GM12878 (cell line): ENCODE data around the gene CCDC88A. TPM values are rescaled to one million over a fixed set of nuclear protein-coding genes. Genes with fewer than 3 reads are reported as not detected.

Experiments
- ATAC-seq: fragments of 200-7000 bp; cut with Tn5 transposase; 3 replicates; pipeline ENCODE4 v1.9.1; 2020; ENCODE audit warnings: mild to moderate bottlenecking, moderate library complexity
- BruUV-seq: library from RNA; stranded (reverse); fragments of 400-500 nt; replicated peaks from 2 replicates; lab custom pipeline; 2021; lab: Mats Ljungman, UMichigan
- CTCF ChIA-PET: fragments of 300-600 bp; sonication (Branson Sonifier 250); formaldehyde crosslinking; extraction: SDS; loops from one replicate; lab custom pipeline; 2021; ENCODE audit warnings: inconsistent platforms; lab: Yijun Ruan, JAX
- POLR2A ChIA-PET: fragments of 350-600 bp; formaldehyde crosslinking; extraction: SDS; loops from one replicate; lab custom pipeline; 2021; ENCODE audit warnings: inconsistent platforms; lab: Charles Lee
- RAD21 ChIA-PET: fragments of 300-600 bp; sonication (Branson Sonifier 250); formaldehyde crosslinking; loops from one replicate; lab custom pipeline; 2023; ENCODE audit warnings: antibody characterized with exemption; ENCODE audit not compliant: unreplicated experiment; lab: Charles Lee
- SMC1A ChIA-PET: fragments of 300-600 bp; sonication (Branson Sonifier 250); formaldehyde crosslinking; loops from one replicate; lab custom pipeline; 2023; ENCODE audit not compliant: unreplicated experiment, uncharacterized antibody; lab: Charles Lee
- DNase-seq: peaks from one replicate; pipeline ENCODE4 v3.0.0-alpha.2; 2011; ENCODE audit warnings: low read depth, low spot score
- FAIRE-seq: peaks from 3 replicates; lab custom pipeline; 2011; peaks lifted over from hg19 to GRCh38; lab: Jason Lieb, UNC
- H2AFZ ChIP-seq: 2 replicates; pipeline ENCODE4 v1.6.0; 2011; ENCODE audit warnings: low read depth, low read length, control low read depth; ENCODE audit not compliant: control insufficient read depth
- H3K27ac ChIP-seq: 2 replicates; pipeline ENCODE4 v1.5.1; 2011; ENCODE audit warnings: control low read depth; ENCODE audit not compliant: control insufficient read depth, insufficient read depth
- H3K27me3 ChIP-seq, 2 experiments: replicated peaks in 1 of 2; 2 replicates each; pipeline versions ENCODE4 v1.6.0 to v1.6.1; 2011; ENCODE audit warnings: low read length in 1 of 2; ENCODE audit not compliant: control insufficient read depth in 2 of 2, insufficient read depth in 2 of 2
- H3K36me3 ChIP-seq, 2 experiments: 2 replicates each; pipeline ENCODE4 v1.5.1; 2011; ENCODE audit warnings: low read length in 1 of 2; ENCODE audit not compliant: control insufficient read depth in 2 of 2, insufficient read depth in 2 of 2
- H3K4me1 ChIP-seq: 2 replicates; pipeline ENCODE4 v1.6.1; 2011; ENCODE audit warnings: mild to moderate bottlenecking, low read length, moderate library complexity, mixed read lengths; ENCODE audit not compliant: control insufficient read depth, insufficient read depth
- H3K4me2 ChIP-seq: 2 replicates; pipeline ENCODE4 v1.6.0; 2011; ENCODE audit warnings: control low read depth; ENCODE audit not compliant: control insufficient read depth, insufficient read depth
- H3K4me3 ChIP-seq: fragments of 200-600 bp; sonication (generic); 2 replicates; pipeline ENCODE4 v1.5.1; 2016
- H3K79me2 ChIP-seq: 2 replicates; pipeline ENCODE4 v1.6.0; 2011; ENCODE audit warnings: low read length; ENCODE audit not compliant: control insufficient read depth, insufficient read depth
- H3K9ac ChIP-seq: 2 replicates; pipeline ENCODE4 v1.8.0; 2011; ENCODE audit warnings: low read length, control low read depth, mixed read lengths; ENCODE audit not compliant: control insufficient read depth, insufficient read depth
- H3K9me3 ChIP-seq: replicated peaks from 3 replicates; pipeline ENCODE4 v1.5.1; 2011; ENCODE audit warnings: mild to moderate bottlenecking, low read length; ENCODE audit not compliant: control insufficient read depth, insufficient read depth
- H4K20me1 ChIP-seq: 2 replicates; pipeline ENCODE4 v1.6.0; 2011; ENCODE audit not compliant: control insufficient read depth, insufficient read depth
- BHLHE40 ChIP-seq, 2 experiments: fragments of 450-650 bp in 1 of 2; IDR thresholded peaks; 2 replicates each; pipeline ENCODE4 v1.6.1; 2011 to 2017; ENCODE audit warnings: low read depth in 2 of 2, borderline replicate concordance in 1 of 2, improper control_type of control experiment in 1 of 2, low read length in 1 of 2, mild to moderate bottlenecking in 1 of 2
- BMI1 ChIP-seq: fragments of 450-650 bp; IDR thresholded peaks from 2 replicates; pipeline ENCODE4 v1.6.1; 2016; ENCODE audit warnings: mild to moderate bottlenecking, moderate library complexity, borderline replicate concordance
- EZH2 ChIP-seq: IDR thresholded peaks from 2 replicates; pipeline ENCODE4 v1.6.1; 2012; ENCODE audit warnings: low read depth, mild to moderate bottlenecking, control low read depth, inconsistent platforms, low read length, borderline replicate concordance; ENCODE audit not compliant: control insufficient read depth
- NFIC ChIP-seq: IDR thresholded peaks from 2 replicates; pipeline ENCODE4 v1.6.1; 2012; ENCODE audit warnings: low read depth, mild to moderate bottlenecking, inconsistent platforms, low read length, moderate library complexity
- NFYA ChIP-seq: IDR thresholded peaks from 2 replicates; pipeline ENCODE4 v1.6.1; 2011; ENCODE audit warnings: low read depth, mild to moderate bottlenecking, low read length, improper control_type of control experiment, borderline replicate concordance
- NFYB ChIP-seq: IDR thresholded peaks from 2 replicates; pipeline ENCODE4 v1.6.1; 2011; ENCODE audit warnings: low read depth, mild to moderate bottlenecking, low read length, improper control_type of control experiment, moderate library complexity; ENCODE audit not compliant: insufficient read depth
- POLR2A ChIP-seq: IDR thresholded peaks from 2 replicates; pipeline ENCODE4 v1.6.1; 2011; ENCODE audit warnings: low read depth, mild to moderate bottlenecking, low read length
- RB1 ChIP-seq: fragments of 450-650 bp; formaldehyde crosslinking; IDR thresholded peaks from 2 replicates; pipeline ENCODE4 v1.6.1; 2017; ENCODE audit warnings: mild to moderate bottlenecking, borderline replicate concordance
- TCF12 ChIP-seq: IDR thresholded peaks from 2 replicates; pipeline ENCODE4 v1.6.1; 2011; ENCODE audit warnings: low read depth, mild to moderate bottlenecking, low read length
- WGBS: methylation state at CpG from one replicate; pipeline ENCODE4 v1.1.6; 2016; ENCODE audit warnings: low lambda C conversion rate; ENCODE audit not compliant: insufficient replicate concordance, insufficient coverage; ENCODE audit errors: missing lambda C conversion rate; 5-methylcytosine and 5-hydroxymethylcytosine counted together
- in situ Hi-C: fragments of 300-500 bp; cut with MboI; formaldehyde crosslinking; loops from 9 replicates; pipeline ENCODE4 v1.14.3; 2018; ENCODE audit warnings: mixed read lengths
- intact Hi-C: fragments of 100-400 bp; cut with micrococcal nuclease; formaldehyde crosslinking; loops from one replicate; pipeline ENCODE4 v1.14.2; 2022; ENCODE audit not compliant: unreplicated experiment
- polyA plus RNA-seq, 11 experiments: library from polyadenylated mRNA; depleted of rRNA in 4 of 11; unstranded in 6 of 11; stranded (reverse) in 5 of 11; fragments of >200 nt; fragmentation: Nextera tagmentation in 4 of 11; fragmentation: Illumina TruSeq in 1 of 11; extraction: Ambion mirVana in 4 of 11; extraction: Trizol in 1 of 11; gene quantifications; 1 replicate in 1 of 11; 2 replicates in 10 of 11; pipeline versions ENCODE4 v1.2.1 to v1.2.3, GENCODE V29; 2011 to 2016; ENCODE audit warnings: inconsistent platforms in 2 of 11, missing spikeins in 2 of 11, low read depth in 1 of 11
- total RNA-seq, 4 experiments: library from RNA; depleted of rRNA in 3 of 4; stranded (reverse); fragments of >200 nt in 3 of 4; fragmentation: Illumina TruSeq in 1 of 4; extraction: Trizol in 1 of 4; gene quantifications; 2 replicates each; pipeline versions ENCODE4 v1.2.1 to v1.2.3, GENCODE V29; 2013 to 2021
- TF ChIP-seq, protein P1 (sequence below): fragments of 450-650 bp; IDR thresholded peaks from 2 replicates; pipeline ENCODE4 v1.6.1; 2016; ENCODE audit warnings: mild to moderate bottlenecking
- TF ChIP-seq, protein P2 (sequence below): IDR thresholded peaks from 2 replicates; pipeline ENCODE4 v1.6.1; 2011; ENCODE audit warnings: borderline replicate concordance, low read depth, mild to moderate bottlenecking, moderate library complexity, mixed read lengths, low read length; ENCODE audit not compliant: insufficient read depth; ENCODE audit errors: extremely low read length

Gene CCDC88A
- total and polyA plus RNA-seq, 10 of the 15 experiments (the other 5 are each of a cell fraction or from before 2014, with no cell fraction given), result 1.8 to 71.6 (median 45.9) TPM

GRCh38 chr2:55247025-55247424 lies 172.6 kb downstream of the CCDC88A start:
- H4K20me1 ChIP-seq, result no peaks in the 10 kb centered on the region
- H3K4me3 ChIP-seq, result no peak overlapping the region
- ChIA-PET POLR2A (no interaction called here), RAD21 (no interaction called here), SMC1A (interaction anchor here (1.6 kb wide), 1 partner anchor 10 kb away, joined by 6 read pairs; no protein-coding TSS in a partner anchor), CTCF (interaction anchor here (1.2 kb wide), 1 partner anchor 9 kb away, joined by 3 read pairs; no protein-coding TSS in a partner anchor)
- H3K4me1 ChIP-seq, result no peaks in the 10 kb centered on the region
- in situ Hi-C loops (no loop called here), intact Hi-C loops (no loop called here)
- no peaks in the 10 kb centered on the region for H3K9me3 ChIP-seq
- BruUV-seq, result no TSS peak
- H3K27me3 ChIP-seq, result no peaks in the 10 kb centered on the region
- H3K9ac ChIP-seq, result no peak overlapping the region
- H3K79me2 ChIP-seq, result no peaks in the 10 kb centered on the region
- peaks cover 0 to 24% of the 10 kb centered on the region in 2 experiments; a peak in 3 of 4 replicates for H3K36me3 ChIP-seq
- no peak for DNase-seq
- H3K4me2 ChIP-seq, result no peak overlapping the region
- over 99% methylated on average over 5 of the region's 5 CpGs for WGBS
- H3K27ac ChIP-seq, result no peak overlapping the region
- no peak overlapping the region for H2AFZ ChIP-seq
- TF ChIP-seq NFIC (no peak), RB1 (no peak), EZH2 (no peak), POLR2A (no peak)
- TF ChIP-seq, protein P1, sequence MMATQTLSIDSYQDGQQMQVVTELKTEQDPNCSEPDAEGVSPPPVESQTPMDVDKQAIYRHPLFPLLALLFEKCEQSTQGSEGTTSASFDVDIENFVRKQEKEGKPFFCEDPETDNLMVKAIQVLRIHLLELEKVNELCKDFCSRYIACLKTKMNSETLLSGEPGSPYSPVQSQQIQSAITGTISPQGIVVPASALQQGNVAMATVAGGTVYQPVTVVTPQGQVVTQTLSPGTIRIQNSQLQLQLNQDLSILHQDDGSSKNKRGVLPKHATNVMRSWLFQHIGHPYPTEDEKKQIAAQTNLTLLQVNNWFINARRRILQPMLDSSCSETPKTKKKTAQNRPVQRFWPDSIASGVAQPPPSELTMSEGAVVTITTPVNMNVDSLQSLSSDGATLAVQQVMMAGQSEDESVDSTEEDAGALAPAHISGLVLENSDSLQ, result no peak
- FAIRE-seq, result no peak
- ATAC-seq, result no peak

GRCh38 chr2:55245411-55245810 lies 174.2 kb downstream of the CCDC88A start:
- ATAC-seq, result no peak
- in situ Hi-C loops, result no loop called here
- Histone ChIP-seq H3K4me3 (no peak overlapping the region), H3K27ac (no peak overlapping the region), H3K9me3 (no peaks in the 10 kb centered on the region), H4K20me1 (no peaks in the 10 kb centered on the region), H3K27me3 (no peaks in the 10 kb centered on the region), H3K79me2 (no peaks in the 10 kb centered on the region), H3K9ac (no peak overlapping the region), H3K36me3 (peaks cover 2 to 24% of the 10 kb centered on the region in 2 experiments; a peak in 3 of 4 replicates), H2AFZ (no peak overlapping the region), H3K4me1 (no peaks in the 10 kb centered on the region), H3K4me2 (no peak overlapping the region)
- TF ChIP-seq BHLHE40 (IDR thresholded peaks at IDR 0.05; ENCODE audit: borderline replicate concordance in 1 of 2, low read depth in 2 of 2, low read length in 1 of 2) (no peak), NFYA (no peak), NFYB (no peak), BMI1 (no peak), TCF12 (no peak)
- TF ChIP-seq, protein P2, sequence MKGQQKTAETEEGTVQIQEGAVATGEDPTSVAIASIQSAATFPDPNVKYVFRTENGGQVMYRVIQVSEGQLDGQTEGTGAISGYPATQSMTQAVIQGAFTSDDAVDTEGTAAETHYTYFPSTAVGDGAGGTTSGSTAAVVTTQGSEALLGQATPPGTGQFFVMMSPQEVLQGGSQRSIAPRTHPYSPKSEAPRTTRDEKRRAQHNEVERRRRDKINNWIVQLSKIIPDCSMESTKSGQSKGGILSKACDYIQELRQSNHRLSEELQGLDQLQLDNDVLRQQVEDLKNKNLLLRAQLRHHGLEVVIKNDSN, result no peak
- CTCF ChIA-PET, result no interaction called here
- no TSS peak for BruUV-seq
- 83% methylated on average over 5 of the region's 5 CpGs for WGBS
- SMC1A ChIA-PET, result no interaction called here
- intact Hi-C loops, result no loop called here
- POLR2A ChIA-PET, result no interaction called here
- RAD21 ChIA-PET, result no interaction called here
- no peak for DNase-seq
- no peak for FAIRE-seq
